ENCODE data around the gene P4HB.
"Not testable (repeated sequence)": the region's sequence is repeated elsewhere in the genome, so short reads cannot be mapped to it uniquely, and the experiment has no call there.

P4HB gene

GRCh38 chr17:81844887-81845286, 15.4 kb downstream of the P4HB start:
- no peak for DNase-seq

DNA sequence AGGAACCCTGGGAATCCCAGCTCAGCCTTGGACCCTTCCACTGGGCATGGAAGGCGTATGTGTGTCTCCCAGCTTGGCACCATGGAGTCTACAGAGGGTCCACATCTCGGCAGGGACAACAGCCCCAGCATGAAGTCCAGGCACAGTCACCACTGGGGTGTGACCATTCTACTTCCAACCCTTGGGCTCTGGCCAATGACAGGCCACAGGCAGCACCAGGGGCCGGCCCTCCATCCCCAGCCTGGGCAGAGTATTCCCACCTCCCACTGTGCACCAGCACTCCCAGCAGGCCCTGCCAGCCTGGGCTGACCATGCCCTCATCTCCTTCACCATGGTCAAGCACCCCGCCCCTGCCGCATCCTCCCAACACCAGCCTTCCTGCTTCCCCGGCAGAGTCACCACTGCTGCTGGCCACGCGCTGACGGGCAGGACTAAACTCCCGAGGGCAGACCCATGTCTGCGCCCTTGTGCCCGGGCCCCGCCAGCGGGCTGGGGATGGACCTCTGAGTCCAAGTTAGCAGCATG, 15.9 kb downstream of the P4HB start:
- no peak for DNase-seq

DNA sequence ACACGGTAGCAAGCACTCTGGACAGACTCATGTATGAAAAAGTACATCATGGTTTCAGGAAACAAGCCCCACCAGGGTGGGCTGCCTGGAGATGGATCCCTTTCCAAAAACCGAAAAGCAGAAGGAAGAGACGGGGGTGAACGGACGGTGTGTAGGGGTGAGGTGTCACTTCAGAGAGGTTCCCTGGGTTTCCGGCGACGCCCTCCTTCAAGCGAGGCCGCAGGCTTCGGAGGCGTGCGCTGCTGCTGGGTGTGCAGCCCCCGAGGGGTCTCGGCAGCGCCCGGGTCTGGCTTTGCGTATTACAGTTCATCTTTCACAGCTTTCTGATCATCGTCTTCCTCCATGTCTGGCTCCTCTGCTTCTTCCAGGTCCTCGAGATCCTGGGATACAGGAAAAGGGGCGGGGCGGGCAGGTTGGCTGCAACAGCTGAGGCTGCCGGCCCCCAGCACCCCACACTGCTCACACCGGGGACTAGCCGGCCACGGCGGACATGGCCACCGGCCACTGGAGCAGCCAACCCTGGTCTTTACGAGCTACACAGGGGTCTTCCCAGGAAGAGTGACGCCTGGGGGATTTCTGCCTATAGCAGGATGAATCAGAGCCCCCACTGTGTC, 16.5 kb downstream of the P4HB start:
- DNase-seq, result no peak

DNA sequence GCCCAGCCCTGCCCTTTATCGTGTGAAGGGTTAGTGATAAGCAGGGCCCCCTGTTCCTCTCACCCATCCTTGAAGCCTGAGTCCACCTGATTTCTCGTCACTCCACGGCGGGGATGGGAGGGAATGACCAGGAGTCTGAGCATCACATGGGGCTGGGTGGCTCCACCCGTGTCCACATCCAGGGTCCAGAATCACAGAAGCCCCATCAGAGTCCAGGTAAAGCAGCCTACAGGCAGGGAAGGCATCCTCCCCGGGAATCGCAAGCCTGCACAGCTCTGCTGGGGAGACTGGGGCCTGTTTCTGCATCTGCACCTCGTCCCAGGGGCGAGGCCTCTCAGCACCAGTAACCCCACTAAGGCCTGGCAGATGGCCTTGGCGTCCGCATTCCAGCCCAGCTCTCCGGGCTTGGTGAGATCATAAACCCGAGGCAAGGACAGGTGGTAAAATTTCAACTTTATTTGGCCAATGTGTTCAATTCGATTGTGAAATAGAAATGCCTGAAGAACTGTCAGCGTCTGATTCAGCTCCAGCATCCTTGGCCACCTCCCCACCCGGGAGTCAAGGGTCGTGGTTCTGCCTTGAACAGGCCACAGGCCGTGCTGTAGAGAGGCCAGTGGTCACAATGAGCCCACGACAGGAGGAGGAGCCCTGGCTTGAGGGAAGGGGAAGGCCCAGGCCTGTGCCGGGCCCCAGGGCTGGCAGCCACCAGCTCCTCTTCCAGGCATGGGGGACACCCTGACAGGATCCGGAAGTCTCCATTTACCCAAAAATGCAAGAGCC, 17.4 kb downstream of the P4HB start:
- no peak for DNase-seq

DNA sequence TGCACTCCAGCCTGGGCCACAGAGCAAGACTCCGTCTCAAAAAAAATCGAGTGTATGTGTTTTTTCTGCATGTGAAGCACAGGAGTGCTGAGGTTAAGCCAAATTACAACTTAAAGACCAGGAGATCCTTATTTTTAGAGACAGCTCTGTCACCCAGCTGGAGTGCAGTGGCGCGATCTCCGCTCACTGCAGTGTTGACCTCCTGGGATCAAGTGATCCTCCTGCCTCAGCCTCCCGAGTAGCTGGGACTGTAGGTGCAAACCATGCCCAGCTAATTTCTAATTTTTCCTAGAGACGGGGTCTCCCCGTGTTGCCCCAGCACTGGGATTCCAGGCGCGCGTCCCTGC, 18.0 kb downstream of the P4HB start:
- DNase-seq, result no peak

DNA sequence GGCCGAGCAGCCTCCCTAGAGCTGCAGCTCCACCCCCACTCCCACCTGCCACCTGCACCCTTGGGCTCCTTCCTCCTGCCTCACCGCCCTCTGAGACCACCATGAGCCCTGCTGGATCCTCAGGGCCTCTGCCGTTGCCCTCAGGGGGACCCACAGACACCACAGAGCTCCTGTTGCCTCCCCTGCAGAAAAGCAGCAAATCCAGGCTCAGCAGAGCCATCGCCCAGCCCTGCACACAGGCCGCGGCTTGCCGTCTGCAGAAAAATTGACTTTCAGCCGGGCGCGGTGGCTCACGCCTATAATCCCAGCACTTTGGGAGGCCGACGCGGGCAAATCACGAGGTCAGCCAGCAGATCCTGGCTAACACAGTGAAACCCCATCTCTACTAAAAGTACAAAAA, 18.5 kb downstream of the P4HB start:
- DNase-seq, result no peak

GRCh38 chr17:81840826-81841778, 19.2 kb downstream of the P4HB start:
- no peak for DNase-seq

DNA sequence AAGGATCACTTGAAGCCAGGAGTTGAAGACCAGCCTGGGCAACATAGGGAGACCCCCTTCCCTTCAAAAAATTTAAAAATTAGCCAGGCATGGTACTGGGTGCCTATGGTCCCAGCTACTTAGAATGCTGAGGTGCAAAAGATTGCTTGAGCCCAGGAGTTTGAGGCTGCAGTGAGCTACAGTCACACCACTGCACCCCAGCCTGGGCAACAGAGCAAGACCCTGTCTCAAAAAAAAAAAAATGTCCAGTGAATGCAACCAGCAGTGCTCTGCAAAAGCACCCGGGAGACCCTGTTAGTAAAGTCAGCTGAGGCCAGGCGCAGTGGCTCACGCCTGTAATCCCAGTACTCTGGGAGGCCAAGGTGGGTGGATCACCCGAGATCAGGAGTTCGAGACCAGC, 20.3 kb downstream of the P4HB start:
- DNase-seq, result not testable (repeated sequence)

DNA sequence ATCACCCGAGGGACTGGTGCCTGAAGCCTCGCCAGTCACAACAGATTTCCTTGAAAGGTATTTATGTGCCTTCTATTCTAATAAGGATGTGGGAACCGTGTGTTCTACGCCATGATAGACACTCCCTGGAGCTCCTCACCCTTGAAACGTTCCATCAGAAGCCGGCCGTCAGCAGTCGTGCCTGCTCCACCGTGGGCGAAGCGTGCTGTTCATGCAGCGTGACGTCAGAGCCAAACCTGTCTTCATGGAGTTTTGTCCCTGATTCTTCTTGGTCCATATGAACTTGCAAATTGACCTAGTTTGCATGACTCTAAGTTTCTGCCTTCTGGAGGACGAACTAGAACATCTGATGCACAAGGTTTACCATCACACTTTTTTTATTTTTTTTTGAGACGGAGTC, 21.0 kb downstream of the P4HB start:
- no peak for DNase-seq

- no peak for DNase-seq
Observed at GRCh38 chr17:81838753-81839255, 21.5 kb downstream of the P4HB start.

GRCh38 chr17:81837641-81838040, 22.7 kb downstream of the P4HB start:
- DNase-seq, result no peak

- DNase-seq, result no peak
Observed at GRCh38 chr17:81834831-81835267, 25.5 kb downstream of the P4HB start, which contains the start of gene PPP1R27. Gene PPP1R27, minus strand, starts transcription at chr17:81835050. Its CDS starts 97 bp downstream, at chr17:81834953.

DNA sequence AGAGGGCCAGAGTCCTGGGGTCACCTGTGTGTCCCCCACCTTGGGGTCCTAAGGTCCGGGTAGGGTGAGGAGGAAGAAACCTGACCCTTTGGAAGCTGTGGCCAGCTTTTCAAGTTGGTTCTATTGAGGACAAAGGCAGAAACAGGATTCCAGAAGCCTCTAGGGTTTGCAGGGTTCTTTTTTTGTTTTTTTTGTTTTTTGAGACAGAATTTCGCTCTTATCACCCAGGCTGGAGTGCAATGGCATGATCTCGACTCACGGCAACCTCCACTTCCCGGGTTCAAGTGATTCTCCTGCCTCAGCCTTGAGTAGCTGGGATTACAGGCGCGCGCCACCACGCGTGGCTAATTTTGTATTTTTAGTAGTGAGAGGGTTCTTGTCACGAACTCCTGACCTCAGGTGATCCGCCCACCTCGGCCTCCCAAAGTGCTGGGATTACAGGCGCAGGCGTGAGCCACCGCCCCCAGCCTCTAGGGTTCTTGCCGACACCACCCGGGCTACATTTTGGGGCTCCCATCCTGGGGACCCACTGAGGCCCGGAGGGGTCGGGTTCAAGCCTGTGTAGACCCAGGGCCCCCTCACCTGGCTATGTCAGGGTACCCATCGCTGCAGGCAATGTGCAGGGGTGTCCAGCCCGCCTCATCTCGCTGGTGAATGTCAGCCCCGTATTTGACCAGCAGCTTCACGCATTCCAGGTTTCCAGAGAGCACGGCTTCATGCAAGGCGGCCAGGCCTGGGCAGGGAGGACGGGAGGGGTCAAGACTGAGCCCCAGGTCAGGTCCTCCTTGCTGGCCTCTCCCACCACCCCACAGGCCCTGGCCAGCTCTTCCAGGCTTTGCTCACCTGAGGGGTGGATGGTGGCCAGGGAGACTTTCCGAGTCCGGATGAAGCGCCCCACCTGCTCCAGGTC, 26.2 kb downstream of the P4HB start:
- no peak for DNase-seq

DNA sequence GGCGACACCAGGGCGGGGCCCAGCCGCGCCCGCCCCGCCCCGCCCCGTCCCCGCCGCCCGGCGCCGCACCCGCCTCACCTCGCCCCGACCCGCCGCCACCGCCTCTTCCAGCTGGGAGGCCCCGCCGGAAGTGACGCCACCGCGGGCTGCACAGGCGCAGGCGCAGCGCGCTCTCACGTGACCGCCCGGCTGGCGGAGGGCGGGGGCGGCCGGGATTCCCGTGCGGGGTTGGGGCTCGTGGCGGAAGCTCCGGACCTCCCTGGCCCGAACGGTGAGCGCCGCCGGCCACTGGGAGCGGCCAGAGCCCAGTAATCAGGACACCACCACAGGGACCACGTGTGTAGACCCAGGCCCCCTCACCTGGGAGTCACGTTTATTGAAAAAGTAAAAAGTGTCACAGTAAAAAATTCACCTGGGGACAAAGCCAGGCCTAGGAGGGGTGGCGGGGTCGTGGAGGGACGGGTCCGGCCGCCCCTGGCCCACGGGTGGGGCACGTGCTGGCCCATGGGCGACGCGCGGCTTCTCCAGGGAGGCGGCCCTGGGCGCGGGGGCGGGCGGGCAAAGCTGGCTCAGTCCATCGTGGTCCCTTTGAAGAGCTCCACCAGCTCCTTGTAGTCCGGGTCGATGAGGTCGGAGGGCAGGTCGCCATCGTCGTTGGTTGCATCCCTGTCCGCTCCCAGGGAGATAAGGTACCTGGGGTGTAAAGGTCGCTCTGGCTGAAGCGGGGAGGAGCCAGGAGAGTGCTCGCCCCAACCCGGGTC, 27.0 kb downstream of the P4HB start, which contains the start of gene MCRIP1:
Gene MCRIP1, minus strand, starts transcription at position 132 of the 761 bp plus-strand sequence. CDS start 8,785 bp downstream, outside the sequence.
- DNase-seq, result peak; percentile 89 to 96 (median 93)

GRCh38 chr17:81832608-81833159, 27.7 kb downstream of the P4HB start:
- DNase-seq, result peak in 3 of 5 experiments; percentile 18 to 51 (median 33)

DNA sequence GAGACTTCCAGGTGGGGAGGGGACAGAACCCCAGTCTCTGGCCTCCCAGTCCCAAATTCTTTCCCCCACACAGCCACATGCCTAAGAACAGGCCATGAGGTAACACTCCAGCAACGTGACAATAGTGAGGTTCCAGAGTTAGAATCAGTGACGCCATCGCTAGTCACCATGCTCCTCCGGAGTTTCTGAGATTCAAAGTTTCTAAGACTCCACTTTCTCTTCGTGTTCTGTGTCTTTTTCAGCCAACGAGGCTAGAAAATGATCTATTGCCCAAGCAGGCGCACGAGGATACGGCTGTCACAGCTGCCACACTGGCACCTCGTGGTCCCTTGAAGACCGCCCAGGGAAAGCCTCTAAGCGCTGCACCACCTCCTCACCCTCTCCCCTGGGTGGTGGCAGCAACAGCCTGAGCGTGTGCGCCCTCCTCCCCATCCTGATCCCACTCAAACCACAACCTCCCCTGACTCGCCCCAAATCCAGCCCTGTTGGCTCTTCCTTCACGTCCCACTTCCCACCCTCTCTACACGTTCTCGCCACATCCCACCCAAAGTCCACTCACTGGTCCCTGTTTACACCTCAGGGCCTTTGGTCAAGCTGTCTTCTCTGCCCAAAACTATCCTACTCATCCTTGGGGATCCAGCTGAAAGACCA, 28.3 kb downstream of the P4HB start:
- DNase-seq, result peak in 4 of 5 experiments; percentile 29 to 78 (median 42)

DNA sequence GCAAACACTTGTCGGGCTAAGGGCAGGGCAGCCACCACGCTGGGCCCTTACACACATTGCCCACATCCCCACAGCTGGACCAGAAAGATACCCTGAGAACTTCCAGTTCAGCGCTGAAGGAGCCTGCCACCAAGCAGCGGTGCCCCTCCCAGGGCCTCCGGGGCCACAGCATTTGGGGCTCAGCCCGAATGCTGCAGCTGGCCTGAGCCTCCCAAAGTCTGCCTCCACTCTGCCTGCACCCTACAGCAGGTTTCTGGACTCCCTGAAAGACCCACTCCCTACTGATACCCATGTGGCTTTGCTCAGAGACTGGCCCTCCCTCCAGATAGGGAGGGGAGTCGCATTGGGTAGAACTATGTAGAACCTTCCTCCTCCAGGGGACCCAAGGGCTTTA, 28.8 kb downstream of the P4HB start:
- no peak for DNase-seq

GRCh38 chr17:81829858-81830257, 30.5 kb downstream of the P4HB start:
- DNase-seq, result no peak

DNA sequence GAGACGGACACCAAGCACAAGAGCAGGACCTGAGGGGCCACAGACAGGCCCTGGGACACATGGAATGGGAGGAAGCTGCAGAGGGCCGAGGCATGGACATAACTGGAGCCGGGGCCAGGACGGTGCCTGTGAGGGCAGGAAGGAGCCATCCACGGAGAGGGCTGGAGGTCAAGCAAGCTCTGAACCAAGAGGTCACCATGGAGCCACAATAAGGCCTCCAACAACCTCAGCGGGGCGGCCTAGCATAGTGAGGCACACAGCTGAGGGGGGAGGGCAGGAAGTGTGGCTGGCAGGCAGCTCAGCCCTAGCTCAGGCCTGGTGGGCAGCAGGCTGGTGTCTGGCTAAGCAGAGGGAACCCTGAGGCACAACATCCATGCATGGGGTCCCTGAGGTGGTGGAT, 31.7 kb downstream of the P4HB start:
- DNase-seq, result no peak

Data from T-helper 2 cell (primary cell).